HG02571 (cell line): Measurements from ENCODE around the gene ABTB1.
"Not testable (repeated sequence)": the region's sequence is repeated elsewhere in the genome, so short reads cannot be mapped to it uniquely, and the experiment has no call there.

Source experiments
- ATAC-seq: cut with Tn5 transposase; IDR thresholded peaks from one replicate; pipeline ENCODE4 v1.9.1; 2021; ENCODE audit warnings: mild to moderate bottlenecking, moderate library complexity; ENCODE audit not compliant: unreplicated experiment

Gene ABTB1

GRCh38 chr3:127701280-127701911 is 28.6 kb downstream of the ABTB1 start:
- ATAC-seq = no peak

DNA sequence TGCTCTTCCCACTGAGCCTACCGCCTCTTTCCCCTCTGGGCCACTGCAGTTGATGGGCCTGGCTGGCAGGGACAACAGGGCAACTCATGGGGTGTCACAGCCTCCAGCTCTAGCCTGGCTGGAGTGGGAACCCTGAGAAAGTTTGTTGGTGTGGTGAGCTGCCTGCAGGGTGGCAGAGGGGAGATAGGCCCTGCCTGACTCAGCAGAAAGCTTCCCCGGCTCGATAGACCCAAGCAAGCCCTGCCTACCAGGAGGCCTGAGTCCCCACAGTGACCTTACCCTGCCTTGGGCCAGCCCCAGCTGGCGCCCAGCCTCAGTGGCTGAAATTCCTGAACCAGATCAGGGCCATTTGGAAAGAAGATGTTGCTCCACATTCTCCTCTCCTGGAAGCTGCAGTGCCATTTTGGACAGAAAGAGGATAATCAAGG is 29.4 kb downstream of the ABTB1 start:
- ATAC-seq = no peak

- ATAC-seq = not testable (repeated sequence)
These were observed 32.1 kb downstream of the ABTB1 start for GRCh38 chr3:127704840-127705239.

DNA sequence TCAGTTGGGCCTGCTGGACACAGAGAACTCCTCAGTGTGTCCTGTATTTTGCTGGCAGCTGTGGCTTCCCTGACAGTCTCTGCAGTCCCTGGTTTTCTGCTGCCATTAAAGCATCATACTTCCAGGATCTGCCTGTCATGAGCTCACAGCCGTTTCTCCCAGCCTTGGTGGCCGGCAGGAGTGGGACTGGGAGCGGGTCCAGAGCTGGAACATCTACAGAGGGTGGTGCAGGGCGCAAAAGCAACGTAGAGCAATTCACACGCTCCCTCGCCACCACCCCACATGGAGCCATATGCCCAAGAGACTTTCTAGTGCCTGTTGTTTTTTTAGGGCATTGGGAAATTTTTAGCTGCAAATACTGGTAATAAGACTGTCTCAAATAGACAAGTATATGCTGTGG is 33.6 kb downstream of the ABTB1 start:
- ATAC-seq = no peak

DNA sequence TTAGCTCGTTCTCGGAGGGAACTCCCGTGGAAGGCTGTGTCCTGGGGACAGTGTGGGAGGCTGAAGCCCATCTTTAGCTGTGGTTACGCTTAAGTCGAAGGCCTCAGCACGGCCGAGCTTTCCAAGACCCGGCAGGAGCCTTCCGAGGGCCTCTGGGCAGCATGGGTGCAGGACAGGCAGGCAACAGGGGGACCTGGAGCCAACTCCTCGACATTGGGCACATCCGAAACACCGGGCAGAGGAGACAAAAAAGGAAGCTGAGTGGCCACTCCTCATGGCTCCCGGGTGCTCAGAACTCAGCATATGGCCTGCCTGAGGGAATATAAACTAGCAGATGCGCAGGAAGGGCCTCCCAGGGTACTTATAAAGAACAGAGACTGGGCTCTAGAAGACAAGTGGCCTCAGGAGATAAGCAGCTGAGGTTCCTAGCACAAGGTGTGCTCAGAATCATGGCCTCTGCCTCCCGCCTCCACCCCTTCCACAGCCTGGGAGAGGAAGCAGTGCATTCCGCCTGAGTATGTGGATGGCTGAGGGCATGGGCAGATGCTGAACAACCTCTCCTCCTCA is 34.1 kb downstream of the ABTB1 start:
- ATAC-seq = no peak

- no peak for ATAC-seq
These were observed 35.2 kb downstream of the ABTB1 start for GRCh38 chr3:127707851-127708411.

GRCh38 chr3:127708837-127709236 is 36.1 kb downstream of the ABTB1 start:
- ATAC-seq = no peak

GRCh38 chr3:127709320-127710060 is 36.7 kb downstream of the ABTB1 start:
- no peak for ATAC-seq

GRCh38 chr3:127710155-127710941 is 37.6 kb downstream of the ABTB1 start:
- ATAC-seq = no peak

GRCh38 chr3:127711021-127711695 is 38.4 kb downstream of the ABTB1 start:
- no peak for ATAC-seq

- no peak for ATAC-seq
These were observed 39.1 kb downstream of the ABTB1 start for GRCh38 chr3:127711896-127712295.

DNA sequence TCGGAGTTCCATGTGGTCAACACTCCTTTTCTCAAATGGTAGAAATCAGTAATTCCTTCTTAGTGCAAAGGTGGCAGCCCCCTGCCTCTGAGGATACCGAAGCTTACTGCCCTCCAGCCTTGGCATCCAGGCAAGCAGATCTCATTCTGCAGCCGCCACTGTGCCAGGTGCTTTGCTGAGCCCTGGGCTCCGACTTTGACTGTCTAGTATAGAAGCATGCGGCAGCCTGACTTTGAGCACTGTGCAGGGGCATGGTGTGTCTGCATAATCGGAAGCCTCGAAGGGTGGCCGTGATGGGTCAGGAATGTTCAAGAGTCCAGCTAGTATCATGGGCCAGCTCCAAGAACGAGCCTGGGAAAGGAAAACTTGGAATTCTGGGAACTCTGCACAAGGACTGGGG is 39.7 kb downstream of the ABTB1 start:
- no peak for ATAC-seq

DNA sequence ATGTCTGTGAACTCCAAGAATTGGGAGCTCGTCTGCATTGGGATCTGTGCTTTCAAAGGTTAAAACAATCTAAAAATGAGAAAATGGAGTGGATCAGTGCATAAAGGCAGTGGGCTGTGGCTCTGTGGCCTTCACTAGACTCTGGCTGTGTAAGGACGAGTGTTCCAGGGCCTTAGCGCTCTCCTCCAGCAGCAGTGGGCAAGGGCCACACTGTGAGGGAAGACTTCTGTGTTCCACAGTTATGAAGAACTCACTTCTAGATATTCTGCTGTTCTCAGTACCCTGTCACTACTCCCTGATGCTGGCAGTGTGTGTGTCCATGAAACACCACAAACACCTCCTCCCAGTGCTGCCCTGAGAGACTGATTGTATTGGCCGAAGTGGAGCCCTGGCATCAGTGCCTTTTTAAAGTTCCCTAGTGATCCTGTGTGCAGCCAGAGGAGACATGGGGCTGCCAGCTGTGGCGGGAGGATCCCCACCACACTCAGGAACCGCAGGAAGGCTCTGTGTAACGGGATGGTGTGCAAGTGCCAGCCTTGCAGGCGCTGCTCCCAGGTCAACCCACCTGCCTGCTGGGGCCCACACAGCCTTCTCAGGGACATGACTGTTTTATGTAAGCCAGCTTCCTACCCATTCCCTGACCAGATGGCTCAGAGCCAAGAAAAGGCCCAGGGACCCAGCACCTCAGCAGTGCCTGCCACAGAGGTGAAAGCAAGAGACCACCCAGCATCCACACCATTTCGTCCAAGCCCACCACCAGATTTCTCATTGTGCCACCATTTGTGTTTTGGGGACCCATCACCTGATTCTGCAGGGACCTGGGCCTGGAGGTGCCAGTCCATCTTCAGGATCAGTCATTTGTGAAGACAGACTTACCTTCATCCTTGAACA is 40.4 kb downstream of the ABTB1 start:
- no peak for ATAC-seq

DNA sequence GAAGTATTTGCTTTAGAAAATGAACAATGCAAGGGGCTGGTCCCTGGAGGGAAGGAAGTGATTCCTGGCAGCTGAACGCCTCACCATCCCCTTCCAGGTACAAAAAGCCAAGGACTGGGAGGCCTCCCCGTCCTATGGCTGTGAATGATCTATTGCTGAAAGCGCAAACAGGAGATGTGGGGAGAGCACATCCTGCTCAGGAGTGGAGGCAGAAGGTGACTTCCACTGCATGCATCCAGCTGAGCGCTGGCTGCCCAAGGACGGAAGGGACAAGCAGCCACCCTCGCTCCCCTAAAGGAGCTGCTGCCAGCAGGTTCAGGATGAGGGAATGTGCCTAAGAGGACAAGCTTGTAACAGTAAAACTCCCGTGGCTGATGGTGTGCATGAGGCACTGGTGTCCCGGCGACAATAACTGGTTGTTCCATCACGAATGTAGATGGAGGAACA is 41.4 kb downstream of the ABTB1 start:
- no peak for ATAC-seq

DNA sequence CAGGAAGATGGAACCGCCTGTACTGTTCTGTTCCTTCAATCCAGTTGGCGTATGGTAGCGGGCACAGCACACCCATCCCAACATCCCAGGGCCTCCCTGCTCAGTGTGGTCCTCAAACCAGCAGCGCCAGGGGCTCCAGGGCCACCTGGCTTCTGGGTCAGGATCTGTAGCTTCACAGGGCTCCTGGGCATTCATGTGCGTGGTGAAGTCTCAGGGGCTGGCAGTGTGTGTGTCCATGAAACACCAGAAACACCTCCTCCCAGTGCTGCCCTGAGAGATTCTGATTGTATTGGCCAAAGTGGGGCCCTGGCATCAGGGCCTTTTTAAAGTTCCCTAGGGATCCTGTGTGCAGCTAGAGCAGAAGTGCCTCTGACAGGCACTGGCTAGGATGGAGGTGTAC is 42.1 kb downstream of the ABTB1 start:
- ATAC-seq = no peak

- no peak for ATAC-seq
These were observed 42.8 kb downstream of the ABTB1 start for GRCh38 chr3:127715532-127715931.

GRCh38 chr3:127716384-127716783 is 43.6 kb downstream of the ABTB1 start:
- ATAC-seq = no peak

DNA sequence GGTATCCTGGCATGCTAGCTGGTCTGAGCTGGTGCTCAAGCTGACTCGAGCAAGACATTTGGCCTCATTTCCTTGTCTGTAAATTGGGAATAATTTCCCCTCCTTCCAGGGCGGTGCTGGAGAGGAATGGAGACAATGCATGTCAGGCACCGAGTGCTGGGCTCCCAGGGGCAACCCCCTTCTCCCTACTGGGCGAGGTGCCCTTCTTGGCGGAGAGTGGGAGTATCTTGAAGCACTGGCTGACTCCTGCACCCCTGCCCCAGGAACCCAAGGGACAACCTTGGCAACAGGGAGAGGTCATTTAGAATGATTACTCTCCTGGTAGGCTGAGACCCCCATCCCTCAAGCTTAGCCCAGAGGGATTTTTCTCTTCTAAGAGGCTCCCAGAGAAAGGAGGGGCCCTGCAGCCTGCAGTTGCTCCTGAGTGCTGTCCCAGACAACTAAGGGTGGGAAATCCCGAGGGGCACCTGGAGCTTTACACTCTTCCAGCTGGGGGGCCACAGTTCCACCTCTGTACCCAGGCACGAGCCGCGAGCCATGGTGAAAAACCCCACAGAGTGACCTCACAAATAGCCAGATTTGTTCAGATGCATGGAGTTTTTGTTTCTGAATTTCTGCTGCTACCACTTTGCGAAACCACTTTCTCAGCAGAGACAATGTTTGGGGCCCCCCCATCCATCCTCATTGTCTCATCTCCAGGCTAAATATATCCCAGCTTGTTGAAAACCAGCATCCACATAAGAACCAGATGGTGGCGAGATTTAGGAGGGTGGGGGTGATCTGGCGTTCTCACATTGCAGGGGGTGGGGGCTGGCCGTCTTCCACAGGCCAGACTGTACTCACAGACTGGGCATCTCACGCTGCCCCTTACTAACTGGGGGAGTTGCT is 44.8 kb downstream of the ABTB1 start:
- ATAC-seq = no peak
